NOMO-1 treated with DMSO at 0.1 percent for 48 hours (cell line): ENCODE results near the gene GSG1L.

Experiments used
- DNase-seq: peaks from one replicate; lab custom pipeline; 2025; ENCODE audit not compliant: unreplicated experiment; lab: John Stamatoyannopoulos, UW

Gene GSG1L

GRCh38 chr16:27824786-27825185 is 238.7 kb downstream of the GSG1L start:
- no peak for DNase-seq

GRCh38 chr16:27824006-27824405 is 239.5 kb downstream of the GSG1L start:
- DNase-seq, result no peak

- DNase-seq, result no peak
These were observed 240.1 kb downstream of the GSG1L start for GRCh38 chr16:27823421-27823820.

GRCh38 chr16:27822996-27823395 is 240.5 kb downstream of the GSG1L start:
- no peak for DNase-seq

- DNase-seq, result no peak
These were observed 241.0 kb downstream of the GSG1L start for GRCh38 chr16:27822529-27822928.

- DNase-seq, result no peak
These were observed 242.7 kb downstream of the GSG1L start for GRCh38 chr16:27820646-27821345.

GRCh38 chr16:27819881-27820610 is 243.5 kb downstream of the GSG1L start:
- DNase-seq, result no peak

GRCh38 chr16:27819356-27819755 is 244.2 kb downstream of the GSG1L start:
- DNase-seq, result no peak

GRCh38 chr16:27818246-27818645 is 245.3 kb downstream of the GSG1L start:
- DNase-seq, result no peak

- no peak for DNase-seq
These were observed 246.5 kb downstream of the GSG1L start for GRCh38 chr16:27817038-27817437.

GRCh38 chr16:27816561-27816960 is 247.0 kb downstream of the GSG1L start:
- DNase-seq, result no peak

- no peak for DNase-seq
These were observed 249.9 kb downstream of the GSG1L start for GRCh38 chr16:27813591-27813990.

GRCh38 chr16:27811881-27812280 is 251.6 kb downstream of the GSG1L start:
- no peak for DNase-seq

GRCh38 chr16:27806986-27807385 is 256.5 kb downstream of the GSG1L start:
- DNase-seq, result no peak

- DNase-seq, result no peak
These were observed 257.1 kb downstream of the GSG1L start for GRCh38 chr16:27806388-27806787.

GRCh38 chr16:27805828-27806351 is 257.6 kb downstream of the GSG1L start:
- no peak for DNase-seq

- no peak for DNase-seq
These were observed 259.6 kb downstream of the GSG1L start for GRCh38 chr16:27803775-27804549.

GRCh38 chr16:27802664-27803439 is 260.7 kb downstream of the GSG1L start:
- DNase-seq, result no peak

- DNase-seq, result no peak
These were observed 262.1 kb downstream of the GSG1L start for GRCh38 chr16:27801289-27801945.

- DNase-seq, result no peak
These were observed 262.7 kb downstream of the GSG1L start for GRCh38 chr16:27800817-27801216.
